Stimulated activated CD8-positive, alpha-beta memory T cell treated with anti-CD3 and anti-CD28 coated beads, Interleukin-15, amount 100 ng/mL, for 48 hours (primary cell): Measurements from ENCODE around the gene TMEM30A.

ENCODE experiments used
- DNase-seq, 2 donors: peaks; one replicate each; pipeline ENCODE4 v3.0.0-alpha.2; 2020; ENCODE audit warnings: low read depth in 2 of 2

TMEM30A gene

GRCh38 chr6:75291744-75292143, 7.2 kb upstream of the TMEM30A start:
- no peak for DNase-seq

GRCh38 chr6:75291331-75291730, 6.7 kb upstream of the TMEM30A start:
- no peak for DNase-seq

GRCh38 chr6:75290136-75290945, 5.7 kb upstream of the TMEM30A start:
- DNase-seq = no peak

GRCh38 chr6:75288023-75288422, 3.4 kb upstream of the TMEM30A start:
- DNase-seq = no peak

- no peak for DNase-seq
Measured at GRCh38 chr6:75287424-75287823, 2.8 kb upstream of the TMEM30A start.

- DNase-seq = no peak
Measured at GRCh38 chr6:75286955-75287354, 2.4 kb upstream of the TMEM30A start.

- DNase-seq = no peak
Measured at GRCh38 chr6:75285283-75285639, 669 bp upstream of the TMEM30A start.

- peak in 1 of 2 donors; percentile 4 for DNase-seq
Measured at GRCh38 chr6:75283907-75284631, 523 bp downstream of the TMEM30A start.

- no peak for DNase-seq
Measured at GRCh38 chr6:75282706-75283105, 1.9 kb downstream of the TMEM30A start.

- DNase-seq = no peak
Measured at GRCh38 chr6:75281653-75282052, 2.9 kb downstream of the TMEM30A start.

GRCh38 chr6:75280131-75280855, 4.3 kb downstream of the TMEM30A start:
- DNase-seq = no peak

GRCh38 chr6:75279418-75279817, 5.2 kb downstream of the TMEM30A start:
- DNase-seq = no peak

GRCh38 chr6:75278474-75279077, 6.0 kb downstream of the TMEM30A start:
- DNase-seq = no peak

GRCh38 chr6:75275067-75275466, 9.5 kb downstream of the TMEM30A start:
- DNase-seq = no peak

GRCh38 chr6:75273009-75273408, 11.6 kb downstream of the TMEM30A start:
- DNase-seq = no peak

GRCh38 chr6:75272145-75272840, 12.3 kb downstream of the TMEM30A start:
- DNase-seq = no peak

- no peak for DNase-seq
Measured at GRCh38 chr6:75268988-75269354, 15.6 kb downstream of the TMEM30A start.

- DNase-seq = no peak
Measured at GRCh38 chr6:75268121-75268987, 16.2 kb downstream of the TMEM30A start.

- no peak for DNase-seq
Measured at GRCh38 chr6:75267461-75267860, 17.1 kb downstream of the TMEM30A start.

- no peak for DNase-seq
Measured at GRCh38 chr6:75266716-75267291, 17.8 kb downstream of the TMEM30A start.
